Measurements from ENCODE around the gene USP34. TPM values are rescaled to one million over a fixed set of nuclear protein-coding genes. Genes with fewer than 3 reads are reported as not detected.

USP34 gene, protein sequence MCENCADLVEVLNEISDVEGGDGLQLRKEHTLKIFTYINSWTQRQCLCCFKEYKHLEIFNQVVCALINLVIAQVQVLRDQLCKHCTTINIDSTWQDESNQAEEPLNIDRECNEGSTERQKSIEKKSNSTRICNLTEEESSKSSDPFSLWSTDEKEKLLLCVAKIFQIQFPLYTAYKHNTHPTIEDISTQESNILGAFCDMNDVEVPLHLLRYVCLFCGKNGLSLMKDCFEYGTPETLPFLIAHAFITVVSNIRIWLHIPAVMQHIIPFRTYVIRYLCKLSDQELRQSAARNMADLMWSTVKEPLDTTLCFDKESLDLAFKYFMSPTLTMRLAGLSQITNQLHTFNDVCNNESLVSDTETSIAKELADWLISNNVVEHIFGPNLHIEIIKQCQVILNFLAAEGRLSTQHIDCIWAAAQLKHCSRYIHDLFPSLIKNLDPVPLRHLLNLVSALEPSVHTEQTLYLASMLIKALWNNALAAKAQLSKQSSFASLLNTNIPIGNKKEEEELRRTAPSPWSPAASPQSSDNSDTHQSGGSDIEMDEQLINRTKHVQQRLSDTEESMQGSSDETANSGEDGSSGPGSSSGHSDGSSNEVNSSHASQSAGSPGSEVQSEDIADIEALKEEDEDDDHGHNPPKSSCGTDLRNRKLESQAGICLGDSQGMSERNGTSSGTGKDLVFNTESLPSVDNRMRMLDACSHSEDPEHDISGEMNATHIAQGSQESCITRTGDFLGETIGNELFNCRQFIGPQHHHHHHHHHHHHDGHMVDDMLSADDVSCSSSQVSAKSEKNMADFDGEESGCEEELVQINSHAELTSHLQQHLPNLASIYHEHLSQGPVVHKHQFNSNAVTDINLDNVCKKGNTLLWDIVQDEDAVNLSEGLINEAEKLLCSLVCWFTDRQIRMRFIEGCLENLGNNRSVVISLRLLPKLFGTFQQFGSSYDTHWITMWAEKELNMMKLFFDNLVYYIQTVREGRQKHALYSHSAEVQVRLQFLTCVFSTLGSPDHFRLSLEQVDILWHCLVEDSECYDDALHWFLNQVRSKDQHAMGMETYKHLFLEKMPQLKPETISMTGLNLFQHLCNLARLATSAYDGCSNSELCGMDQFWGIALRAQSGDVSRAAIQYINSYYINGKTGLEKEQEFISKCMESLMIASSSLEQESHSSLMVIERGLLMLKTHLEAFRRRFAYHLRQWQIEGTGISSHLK (N-terminal part only)
- total RNA-seq (100 to 1,000 TPM; 153 to 157 TPM), polyA plus RNA-seq (10 to 100 TPM; 14.5 to 19.1 (median 17.6) TPM), total RNA-seq (210 to 368 (median 278) reads per million in 6 experiments)

DNA sequence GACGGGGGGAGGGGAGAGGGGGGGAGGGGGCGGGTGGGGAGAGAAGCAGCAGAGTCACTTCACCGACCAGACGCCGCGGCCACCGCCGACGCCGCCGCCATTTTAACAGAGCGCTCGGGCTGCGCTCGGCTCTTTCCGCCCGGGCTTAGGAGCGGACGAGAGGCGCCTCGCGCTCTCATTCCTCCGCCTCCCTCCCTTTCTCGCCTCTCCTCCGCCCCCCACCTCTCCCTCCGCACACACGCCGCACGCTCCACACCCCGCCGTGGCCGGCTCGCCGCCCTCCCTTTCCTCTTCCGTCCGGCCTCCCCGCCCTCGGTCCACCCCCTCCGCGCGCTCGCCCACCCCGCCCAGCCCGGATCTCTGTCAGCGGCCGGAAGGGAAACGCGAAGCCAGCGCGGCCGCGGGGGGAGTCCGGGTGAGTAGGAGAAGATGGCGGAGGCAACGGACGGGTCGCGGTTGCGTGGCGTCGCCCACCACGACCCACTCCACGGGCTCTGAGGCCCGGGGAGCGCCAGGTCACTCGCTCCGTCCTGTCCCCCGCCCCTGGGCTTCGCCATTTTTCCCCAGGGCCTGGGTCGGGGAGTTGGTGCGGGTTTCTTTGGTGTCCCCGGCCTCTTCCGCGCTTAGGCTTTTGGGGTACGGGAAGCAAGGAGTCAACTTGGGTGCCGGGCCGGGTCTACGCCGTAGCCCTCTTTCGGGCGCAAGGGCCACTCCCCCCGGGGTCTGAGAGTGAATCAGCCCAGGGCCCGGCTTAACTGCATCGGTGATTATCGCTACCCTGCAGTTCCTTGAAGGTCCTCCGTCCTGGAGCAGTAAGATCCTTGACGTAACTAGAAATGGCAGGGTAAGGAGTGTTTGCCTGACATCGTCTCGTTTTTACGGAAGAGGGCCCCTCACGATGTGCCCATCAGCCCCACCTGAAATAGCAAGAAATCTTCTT lies at the start of gene USP34:
Gene USP34, minus strand, starts transcription at position 123 of the 940 bp plus-strand sequence. CDS start 395 bp downstream, outside the sequence.
- peak; percentile 87 to 88 for ATAC-seq
- POLR2A ChIA-PET = interaction anchor here (0.6 to 5.4 kb wide), 7 partner anchors 12 to 463 kb away, joined by 3 to 79 read pairs (median 5); partner anchors contain the start of gene XPO1
- H3K36me3 Mint-ChIP-seq = peaks cover 0 to 23% (median 1%) of the 10 kb centered on the region in 3 donors
- DNase-seq = peak; percentile 86 to 97 (median 91)
- H3K27ac Mint-ChIP-seq = peak within 1 kb of the TSS; percentile 95 to 100 (median 98)
- peak within 1 kb of the TSS; percentile 86 to 99 (median 94) for H3K4me3 Mint-ChIP-seq
- no peaks in the 10 kb centered on the region for H3K9me3 Mint-ChIP-seq
- peaks cover 5 to 47% (median 34%) of the 10 kb centered on the region in 4 donors for H3K4me1 Mint-ChIP-seq
- H3K27me3 Mint-ChIP-seq = no peaks in the 10 kb centered on the region

DNA sequence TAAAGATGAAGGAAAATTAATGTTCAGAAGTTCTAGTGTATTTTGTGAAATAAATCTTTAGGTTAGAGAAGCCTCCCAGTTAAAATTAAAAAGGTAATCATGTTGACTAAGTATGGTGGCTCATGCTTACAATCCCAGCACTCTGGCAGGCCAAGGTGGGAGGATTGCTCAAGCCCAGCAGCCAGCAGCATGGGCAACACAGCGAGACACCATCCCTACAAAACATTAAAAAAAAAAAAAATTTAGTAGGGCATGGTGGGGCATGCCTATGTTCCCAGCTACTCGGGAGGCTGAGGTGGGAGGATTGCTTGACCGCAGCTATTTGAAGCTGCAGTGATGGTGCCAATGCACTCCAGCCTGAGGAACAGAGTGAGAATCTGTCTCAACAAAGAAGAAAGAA lies 49.4 kb upstream of the USP34 start:
- H3K4me3 Mint-ChIP-seq = peak overlapping the region in 1 of 10 donors; percentile 30
- no peaks in the 10 kb centered on the region for H3K27me3 Mint-ChIP-seq
- peak overlapping the region in 2 of 10 donors; percentile 40 to 53 for H3K27ac Mint-ChIP-seq
- POLR2A ChIA-PET = interaction anchor here (0.7 kb wide), 3 partner anchors 98 to 237 kb away, joined by 3 to 7 read pairs (median 5); no protein-coding TSS in a partner anchor
- H3K36me3 Mint-ChIP-seq = peaks cover 5 to 91% (median 7%) of the 10 kb centered on the region in 3 donors
- no peak for DNase-seq
- no peaks in the 10 kb centered on the region for H3K9me3 Mint-ChIP-seq
- ATAC-seq = no peak
- peaks cover 7 to 40% (median 18%) of the 10 kb centered on the region in 4 donors for H3K4me1 Mint-ChIP-seq

DNA sequence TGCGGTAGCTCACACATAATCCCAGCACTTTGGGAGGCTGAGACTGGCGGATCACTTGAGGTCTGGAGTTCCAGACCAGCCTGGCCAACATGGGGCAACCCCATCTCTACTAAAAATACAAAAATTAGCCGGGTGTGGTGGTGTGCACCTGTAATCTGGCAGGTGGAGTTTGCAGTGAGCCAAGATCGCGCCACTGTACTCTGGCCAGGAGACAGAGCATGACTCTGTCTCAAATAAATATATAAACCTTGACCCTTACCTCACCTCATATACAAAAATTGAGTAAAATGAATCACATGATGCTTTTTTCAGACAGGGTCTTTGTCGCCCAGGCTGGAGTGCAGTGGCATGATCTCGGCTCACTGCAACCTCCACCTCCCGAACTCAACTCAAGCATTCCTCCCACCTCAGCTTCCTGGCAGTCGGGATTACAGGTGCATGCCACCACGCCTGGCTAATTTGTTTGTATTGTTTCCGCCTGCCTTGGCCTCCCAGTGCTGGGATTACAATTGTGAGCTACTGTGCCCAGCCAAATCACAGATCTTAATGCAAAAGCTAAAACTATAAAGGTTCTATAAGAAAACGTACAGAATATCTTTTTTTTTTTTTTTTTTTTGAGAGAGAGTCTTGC lies 42.0 kb upstream of the USP34 start:
- ATAC-seq (no peak), DNase-seq (no peak)
- H3K4me1 Mint-ChIP-seq = peaks cover 11 to 33% (median 19%) of the 10 kb centered on the region in 4 donors
- POLR2A ChIA-PET = interaction anchor here (0.5 to 1.4 kb wide), 3 partner anchors 19 to 158 kb away, joined by 3 to 4 read pairs (median 3); no protein-coding TSS in a partner anchor
- H3K27ac Mint-ChIP-seq = peak overlapping the region in 8 of 10 donors; percentile 34 to 86 (median 67)
- peaks cover 0 to 94% (median 9%) of the 10 kb centered on the region in 3 donors for H3K36me3 Mint-ChIP-seq
- no peaks in the 10 kb centered on the region for H3K9me3 Mint-ChIP-seq
- no peaks in the 10 kb centered on the region for H3K27me3 Mint-ChIP-seq
- H3K4me3 Mint-ChIP-seq = no peak overlapping the region

DNA sequence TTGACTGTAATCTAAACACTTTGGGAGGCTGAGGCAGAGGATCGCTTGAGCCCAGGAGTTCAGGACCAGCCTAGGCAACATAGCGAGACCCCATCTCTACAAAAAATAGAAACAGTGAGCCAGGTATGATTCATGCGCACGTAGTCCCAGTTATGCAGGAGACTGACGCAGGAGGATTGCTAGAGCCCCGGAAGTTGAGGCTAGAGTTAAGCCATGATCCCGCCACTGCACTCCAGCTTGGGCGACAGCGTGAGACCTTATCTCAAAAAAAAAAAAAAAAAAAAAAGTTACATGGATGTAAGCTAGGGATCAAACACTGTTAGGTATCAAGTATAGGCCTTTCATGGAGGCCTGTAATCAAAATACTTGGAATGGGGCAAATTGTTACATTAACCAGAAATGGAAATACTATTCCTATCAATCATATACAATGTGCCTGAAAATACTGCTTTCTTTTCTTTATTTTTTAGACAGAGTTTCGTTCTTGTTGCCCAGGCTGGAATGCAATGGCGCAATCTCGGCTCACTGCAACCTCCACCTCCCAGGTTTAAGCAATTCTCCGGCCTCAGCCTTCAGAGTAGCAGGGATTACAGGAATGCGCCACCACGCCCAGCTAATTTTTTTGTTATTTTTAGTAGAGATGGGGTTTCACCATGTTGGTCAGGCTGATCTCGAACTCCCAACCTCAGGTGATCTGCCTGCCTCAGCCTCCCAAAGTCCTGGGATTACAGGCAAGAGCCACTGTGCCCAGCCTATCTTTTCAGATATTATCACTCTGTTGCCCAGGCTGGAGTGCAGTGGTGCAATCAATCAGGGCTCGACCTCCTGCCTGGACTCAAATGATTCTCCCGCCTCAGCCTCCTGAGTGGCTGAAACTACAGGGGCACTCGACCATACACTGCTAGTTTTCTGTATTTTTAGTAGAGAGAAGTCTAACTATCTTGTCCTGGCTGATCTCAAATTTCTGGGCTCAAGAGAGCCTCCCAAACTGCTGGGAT lies 40.1 kb upstream of the USP34 start:
- no peak for ATAC-seq
- Mint-ChIP-seq H3K9me3 (no peaks in the 10 kb centered on the region), H3K27me3 (no peaks in the 10 kb centered on the region), H3K4me3 (no peak overlapping the region), H3K27ac (peak overlapping the region in 6 of 10 donors; percentile 13 to 81 (median 69)), H3K36me3 (peaks cover 0 to 85% (median 9%) of the 10 kb centered on the region in 3 donors), H3K4me1 (peaks cover 15 to 40% (median 23%) of the 10 kb centered on the region in 4 donors)
- no peak for DNase-seq
- POLR2A ChIA-PET = no interaction called here

DNA sequence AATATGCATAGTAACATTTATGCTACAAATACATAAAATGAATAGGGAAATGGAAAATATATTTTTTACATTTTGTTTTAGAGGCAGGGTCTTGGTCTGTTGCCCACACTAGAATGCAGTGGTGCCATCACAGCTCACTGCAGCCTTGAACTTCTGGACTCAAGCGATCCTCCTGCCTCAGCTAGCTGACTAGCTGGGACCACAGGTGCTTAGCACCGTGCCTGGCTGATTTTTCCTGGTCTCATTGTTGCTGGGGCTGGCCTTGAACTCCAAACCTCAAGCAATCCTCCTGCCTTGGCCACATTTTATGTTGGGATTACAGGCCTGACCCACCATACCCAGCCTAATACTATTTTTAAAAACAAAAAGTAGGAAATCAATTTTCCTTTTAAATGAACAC lies 34.1 kb upstream of the USP34 start:
- ATAC-seq = no peak
- POLR2A ChIA-PET = no interaction called here
- no peaks in the 10 kb centered on the region for H3K27me3 Mint-ChIP-seq
- peak overlapping the region in 4 of 10 donors; percentile 55 to 73 (median 60) for H3K27ac Mint-ChIP-seq
- peaks cover 8 to 33% (median 14%) of the 10 kb centered on the region in 4 donors for H3K4me1 Mint-ChIP-seq
- peaks cover 0 to 80% (median 2%) of the 10 kb centered on the region in 3 donors for H3K36me3 Mint-ChIP-seq
- H3K4me3 Mint-ChIP-seq = no peak overlapping the region
- no peaks in the 10 kb centered on the region for H3K9me3 Mint-ChIP-seq
- no peak for DNase-seq

DNA sequence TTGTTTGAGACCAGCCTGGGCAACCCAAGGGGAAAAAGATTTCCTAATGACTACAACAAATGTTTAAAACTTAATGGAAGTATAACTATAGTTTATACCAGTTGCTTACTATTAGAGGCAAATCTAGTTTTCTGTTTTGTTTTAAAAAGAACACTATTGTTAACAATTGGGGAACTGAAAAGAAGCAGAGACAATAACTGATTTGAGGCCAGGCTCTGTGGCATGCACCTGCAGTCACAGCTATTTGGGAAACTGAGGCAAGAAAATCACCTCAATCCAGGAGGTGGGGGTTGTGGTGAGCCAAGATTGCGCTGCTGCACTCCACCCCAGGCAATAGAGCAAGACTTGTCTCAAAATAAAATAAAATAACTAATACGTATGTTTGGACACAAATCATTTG lies 28.2 kb upstream of the USP34 start:
- POLR2A ChIA-PET = interaction anchor here (0.6 kb wide), 1 partner anchor 38 kb away, joined by 3 read pairs; no protein-coding TSS in a partner anchor
- H3K36me3 Mint-ChIP-seq = peaks cover 0 to 93% (median 3%) of the 10 kb centered on the region in 3 donors
- ATAC-seq (no peak), DNase-seq (no peak)
- H3K27me3 Mint-ChIP-seq = no peaks in the 10 kb centered on the region
- peak overlapping the region in 1 of 10 donors; percentile 66 for H3K27ac Mint-ChIP-seq
- no peaks in the 10 kb centered on the region for H3K9me3 Mint-ChIP-seq
- no peak overlapping the region for H3K4me3 Mint-ChIP-seq
- H3K4me1 Mint-ChIP-seq = peaks cover 4 to 9% (median 5%) of the 10 kb centered on the region in 4 donors

DNA sequence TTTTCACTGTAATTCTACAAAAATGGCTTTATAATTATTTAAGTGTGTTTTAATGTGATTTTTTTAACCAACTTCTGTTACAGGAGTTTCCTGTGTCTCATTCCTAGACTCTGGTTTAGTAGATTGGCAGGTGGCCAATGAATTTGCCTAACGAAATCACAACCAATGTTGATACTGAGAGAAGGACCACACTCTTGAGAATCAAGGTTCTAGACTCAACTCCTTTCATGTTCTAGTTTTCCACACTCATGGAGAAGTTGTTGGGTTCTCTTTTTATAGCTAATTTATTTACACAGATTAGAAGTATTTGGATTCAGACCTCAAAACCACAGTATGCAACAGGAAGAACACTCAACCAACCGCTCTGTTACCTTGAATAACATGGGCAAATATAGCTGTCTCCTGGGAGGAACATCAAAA lies 22.6 kb upstream of the USP34 start:
- peak overlapping the region in 8 of 10 donors; percentile 43 to 62 (median 52) for H3K4me3 Mint-ChIP-seq
- no peaks in the 10 kb centered on the region for H3K9me3 Mint-ChIP-seq
- peak overlapping the region; percentile 21 to 94 (median 78) for H3K27ac Mint-ChIP-seq
- peak in 4 of 10 donors; percentile 14 to 41 (median 28) for DNase-seq
- H3K27me3 Mint-ChIP-seq = no peaks in the 10 kb centered on the region
- peaks cover 10 to 19% (median 14%) of the 10 kb centered on the region in 4 donors for H3K4me1 Mint-ChIP-seq
- POLR2A ChIA-PET = interaction anchor here (0.6 to 1.7 kb wide), 7 partner anchors 13 to 72 kb away, joined by 3 to 10 read pairs (median 3); partner anchors contain the start of gene XPO1
- ATAC-seq = peak; percentile 54 to 62
- H3K36me3 Mint-ChIP-seq = peaks cover 0 to 90% (median 13%) of the 10 kb centered on the region in 3 donors

DNA sequence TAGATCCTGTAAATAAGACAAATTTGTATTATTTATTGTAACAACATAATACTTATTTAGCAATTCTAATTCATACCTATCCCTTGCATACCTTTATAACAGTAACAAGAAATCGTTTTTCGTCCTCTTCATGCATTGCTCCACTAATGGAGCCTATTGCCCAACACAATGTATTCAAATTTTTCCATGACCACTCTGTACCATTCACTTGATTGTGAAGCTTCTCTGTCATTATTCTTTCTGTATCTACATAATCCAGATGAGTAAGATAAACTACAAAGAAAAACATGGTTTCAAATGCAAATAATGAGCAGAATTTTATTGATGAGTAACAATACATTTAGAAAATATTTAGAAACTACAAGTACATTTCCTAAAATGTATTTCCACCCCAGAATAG lies 21.6 kb upstream of the USP34 start:
- ATAC-seq = no peak
- Mint-ChIP-seq H3K27me3 (no peaks in the 10 kb centered on the region), H3K4me3 (no peak overlapping the region), H3K36me3 (peaks cover 0 to 90% (median 19%) of the 10 kb centered on the region in 3 donors), H3K4me1 (peaks cover 10 to 19% (median 14%) of the 10 kb centered on the region in 4 donors), H3K9me3 (no peaks in the 10 kb centered on the region), H3K27ac (peak overlapping the region in 8 of 10 donors; percentile 36 to 89 (median 53))
- DNase-seq = no peak
- POLR2A ChIA-PET = interaction anchor here (1.1 to 1.7 kb wide), 2 partner anchors 43 to 66 kb away, joined by 3 to 5 read pairs; no protein-coding TSS in a partner anchor

DNA sequence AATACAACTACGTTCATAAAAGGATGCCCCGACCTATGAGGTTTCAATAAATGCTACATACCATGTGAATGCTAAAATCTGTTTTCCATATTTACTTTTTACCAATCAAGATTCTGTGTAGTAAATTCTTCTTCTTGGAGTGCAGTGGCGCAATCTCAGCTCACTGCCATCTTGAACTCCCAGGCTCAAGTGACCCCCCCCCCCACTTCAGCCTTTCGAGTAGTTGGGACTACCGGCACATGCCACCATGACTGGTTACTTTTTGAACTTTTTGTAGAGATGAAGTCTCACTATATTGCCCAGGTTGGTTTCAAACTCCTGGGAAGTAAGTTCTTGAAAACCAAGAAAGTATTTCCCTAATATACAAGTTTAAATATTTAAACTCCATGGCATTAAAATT lies 14.4 kb upstream of the USP34 start:
- Mint-ChIP-seq H3K9me3 (no peaks in the 10 kb centered on the region), H3K4me3 (no peak overlapping the region), H3K4me1 (peaks cover 0 to 5% (median 0%) of the 10 kb centered on the region in 4 donors), H3K27me3 (no peaks in the 10 kb centered on the region), H3K27ac (peak overlapping the region in 3 of 10 donors; percentile 33 to 48 (median 41)), H3K36me3 (peaks cover 0 to 97% (median 26%) of the 10 kb centered on the region in 3 donors)
- DNase-seq (no peak), ATAC-seq (no peak)
- POLR2A ChIA-PET = interaction anchor here (0.7 kb wide), 1 partner anchor 55 kb away, joined by 4 read pairs; no protein-coding TSS in a partner anchor

Measured in naive thymus-derived CD8-positive, alpha-beta T cell (primary cell).